Measurements from ENCODE around the gene ITPR2. TPM values are rescaled to one million over a fixed set of nuclear protein-coding genes. Genes with fewer than 3 reads are reported as not detected.

Gene ITPR2
- total RNA-seq, 1 experiment from 2014 or later = 19.2 TPM

DNA sequence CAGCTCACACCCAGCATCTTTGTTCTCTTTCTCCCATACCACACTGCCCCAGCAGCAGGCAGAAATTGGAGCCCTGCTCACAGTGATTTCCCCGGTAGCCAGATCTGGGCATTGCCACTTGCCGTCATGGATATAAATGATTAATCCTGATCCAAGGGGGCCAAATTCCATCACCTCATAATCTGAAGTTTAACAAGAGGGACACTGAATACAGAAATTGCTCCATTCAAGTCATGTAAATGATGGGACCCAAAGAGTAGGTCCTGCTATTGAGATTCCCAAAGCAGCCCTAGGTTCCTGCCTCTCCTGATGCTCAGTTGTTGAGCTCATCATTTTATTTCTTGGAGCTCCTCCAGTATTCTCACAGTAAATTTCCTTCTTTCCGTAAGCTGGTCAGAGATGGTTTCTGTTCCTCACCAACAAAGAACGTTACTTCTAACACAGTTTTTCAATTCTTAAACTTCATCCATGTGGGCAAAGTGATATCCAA, 11.7 kb downstream of the ITPR2 start:
- DNase-seq (ENCODE audit: low read depth) = no peak

DNA sequence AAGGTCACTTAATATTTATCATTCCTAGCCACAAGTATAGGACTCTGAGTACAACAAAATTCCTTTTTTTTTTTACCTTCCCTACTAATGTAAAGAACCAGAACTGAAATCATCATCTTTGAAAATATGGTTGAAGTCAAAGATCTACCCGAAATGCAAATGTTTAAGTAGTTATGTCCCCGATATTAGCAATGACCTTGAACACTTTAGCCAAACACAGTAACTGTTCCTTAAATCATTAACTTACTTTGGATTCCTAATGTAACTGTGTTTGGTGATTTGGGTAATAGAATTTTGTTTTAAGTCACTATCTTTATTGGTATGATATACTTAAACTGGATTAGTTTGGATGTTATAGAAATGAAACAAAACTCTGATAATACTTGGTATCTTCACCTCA, 14.4 kb downstream of the ITPR2 start:
- DNase-seq (ENCODE audit: low read depth) = no peak

DNA sequence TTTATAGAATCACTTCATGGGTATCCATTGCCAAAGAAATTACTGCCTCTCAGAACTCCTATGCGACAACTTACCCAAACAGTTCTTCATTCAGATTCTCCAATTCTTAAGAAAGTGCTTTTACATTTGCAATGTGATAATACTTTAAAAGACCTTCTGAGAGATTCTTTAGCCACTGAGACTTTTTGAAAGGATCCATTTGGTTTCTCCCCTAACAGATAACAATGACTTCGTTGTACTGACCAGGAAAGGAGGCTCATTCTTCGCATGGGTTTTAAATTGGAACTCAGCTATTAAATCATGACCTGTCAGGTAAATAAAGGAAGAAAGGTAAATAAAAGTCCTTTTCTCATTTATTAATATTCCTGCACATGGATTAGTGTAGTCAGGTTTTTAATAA, 14.8 kb downstream of the ITPR2 start:
- no peak for DNase-seq (ENCODE audit: low read depth)

GRCh38 chr12:26817183-26817591, 15.8 kb downstream of the ITPR2 start:
- no peak for DNase-seq (ENCODE audit: low read depth)

DNA sequence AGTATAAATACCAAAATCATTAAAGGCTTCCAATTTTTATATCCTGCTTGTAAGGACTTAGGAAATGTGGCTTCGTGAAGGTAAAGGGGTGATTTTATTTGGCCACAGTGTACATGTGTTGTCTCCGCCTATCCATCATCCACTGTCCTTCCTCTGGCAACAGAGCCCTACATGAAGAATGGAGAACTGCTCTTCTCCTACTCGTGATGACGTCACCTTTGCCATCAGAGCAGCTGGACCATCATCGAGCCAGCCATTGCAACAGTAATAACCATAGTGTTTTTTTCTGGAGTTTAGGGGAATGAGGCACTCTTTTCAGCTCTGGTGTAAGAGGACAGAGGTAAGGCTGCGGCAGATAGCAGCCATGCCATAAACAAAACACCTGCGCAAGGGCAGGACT, 19.2 kb downstream of the ITPR2 start:
- no peak for DNase-seq (ENCODE audit: low read depth)

DNA sequence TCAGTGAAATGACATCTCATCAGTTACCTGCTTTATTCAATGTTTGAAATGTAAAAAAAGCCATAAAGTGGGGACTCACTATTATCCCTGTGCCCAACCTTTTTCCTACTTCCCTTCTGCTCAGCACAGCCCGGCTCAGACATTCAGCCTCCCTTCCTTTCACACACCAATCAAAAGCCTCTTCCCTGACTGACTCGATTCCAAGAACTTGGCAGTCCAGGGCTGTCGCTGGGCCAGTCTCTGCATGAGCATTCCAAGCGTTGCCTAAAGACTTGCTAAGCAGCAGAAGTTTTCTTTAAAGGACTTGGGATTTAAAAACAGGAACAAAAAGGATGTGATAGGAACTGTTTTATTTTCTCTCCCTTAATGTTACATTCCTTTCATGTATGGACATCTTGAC, 22.7 kb downstream of the ITPR2 start:
- no peak for DNase-seq (ENCODE audit: low read depth)

- DNase-seq (ENCODE audit: low read depth) = no peak
Observed at GRCh38 chr12:26809611-26810285, 23.2 kb downstream of the ITPR2 start.

GRCh38 chr12:26808766-26809476, 24.1 kb downstream of the ITPR2 start:
- no peak for DNase-seq (ENCODE audit: low read depth)

- DNase-seq (ENCODE audit: low read depth) = no peak
Observed at GRCh38 chr12:26807292-26807691, 25.7 kb downstream of the ITPR2 start.

DNA sequence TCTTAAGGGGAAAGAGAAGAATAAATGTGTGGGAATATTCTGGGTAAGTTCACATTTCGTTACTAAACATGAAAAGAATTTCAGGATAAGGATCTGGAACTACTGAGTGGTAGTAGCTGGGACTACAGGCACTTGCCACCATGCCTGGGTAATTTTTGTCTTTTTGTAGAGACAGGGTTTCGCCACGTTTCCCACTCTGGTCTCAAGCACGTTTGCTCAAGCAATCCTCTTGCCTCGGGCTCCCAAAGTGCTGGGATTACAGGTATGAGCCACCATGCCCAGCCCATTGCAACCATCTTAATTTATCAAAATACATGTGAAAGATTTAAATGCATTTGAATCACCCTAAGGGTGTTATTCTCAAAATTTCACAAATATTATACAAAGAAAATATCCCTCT, 26.4 kb downstream of the ITPR2 start:
- no peak for DNase-seq (ENCODE audit: low read depth)

GRCh38 chr12:26805401-26805971, 27.5 kb downstream of the ITPR2 start:
- DNase-seq (ENCODE audit: low read depth) = no peak

DNA sequence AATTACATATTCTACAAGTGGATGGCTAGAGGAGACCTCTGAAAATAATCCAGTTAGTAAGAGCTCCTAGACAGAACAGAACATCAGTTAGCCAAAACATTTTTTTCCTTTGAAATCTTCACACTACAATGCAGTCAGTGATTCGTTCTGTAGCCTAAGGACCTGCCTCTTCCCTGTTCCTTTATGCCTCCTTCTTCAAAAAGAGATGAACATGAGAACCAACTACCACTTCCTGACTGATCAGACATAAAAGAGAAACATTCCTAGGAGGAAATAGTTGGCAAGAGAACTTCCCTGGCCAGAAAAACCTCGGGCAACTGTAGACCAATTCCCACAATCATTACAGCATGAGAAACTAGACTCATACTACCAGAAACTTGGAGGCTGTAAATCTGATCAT, 29.4 kb downstream of the ITPR2 start:
- DNase-seq (ENCODE audit: low read depth) = peak; percentile 41

DNA sequence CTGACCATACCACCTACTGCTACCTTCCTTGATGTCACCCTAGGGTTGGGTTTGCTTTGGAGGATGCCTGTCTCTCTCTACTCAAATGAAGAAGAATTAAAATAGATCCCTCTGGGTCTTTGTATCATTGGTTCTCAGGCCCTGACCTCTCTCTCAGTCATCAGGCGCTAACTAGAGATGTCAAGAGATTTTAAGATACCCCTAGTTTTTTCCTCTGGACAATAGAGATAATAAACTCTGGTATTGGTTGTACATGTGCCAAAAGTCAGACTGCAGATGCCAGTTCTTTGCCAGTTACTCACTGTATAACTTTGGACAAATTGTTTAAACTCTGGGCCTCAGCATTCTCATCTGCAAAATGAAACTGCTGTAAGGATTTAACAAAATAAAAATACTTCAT, 31.5 kb downstream of the ITPR2 start:
- DNase-seq (ENCODE audit: low read depth) = no peak

DNA sequence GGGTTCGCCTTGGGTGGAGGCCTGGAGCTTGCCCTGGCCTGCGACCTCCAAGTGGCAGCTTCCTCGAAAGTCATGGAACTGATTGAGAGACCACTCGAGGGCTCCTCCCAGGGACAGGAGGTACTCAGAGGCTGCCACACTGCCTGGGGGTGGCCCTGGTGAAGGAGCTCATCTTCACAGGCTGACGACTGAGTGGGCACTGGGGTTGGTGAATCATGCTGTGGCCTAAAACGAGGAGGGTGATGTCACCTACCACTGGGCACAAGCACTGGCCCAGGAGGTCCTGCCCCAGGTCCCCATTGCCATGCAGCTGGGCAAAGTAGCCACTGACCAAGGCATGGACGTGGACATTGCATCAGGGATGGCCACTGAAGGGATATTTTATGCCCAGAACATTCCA, 32.1 kb downstream of the ITPR2 start:
- no peak for DNase-seq (ENCODE audit: low read depth)

- DNase-seq (ENCODE audit: low read depth) = no peak
Observed at GRCh38 chr12:26800347-26800746, 32.6 kb downstream of the ITPR2 start.

DNA sequence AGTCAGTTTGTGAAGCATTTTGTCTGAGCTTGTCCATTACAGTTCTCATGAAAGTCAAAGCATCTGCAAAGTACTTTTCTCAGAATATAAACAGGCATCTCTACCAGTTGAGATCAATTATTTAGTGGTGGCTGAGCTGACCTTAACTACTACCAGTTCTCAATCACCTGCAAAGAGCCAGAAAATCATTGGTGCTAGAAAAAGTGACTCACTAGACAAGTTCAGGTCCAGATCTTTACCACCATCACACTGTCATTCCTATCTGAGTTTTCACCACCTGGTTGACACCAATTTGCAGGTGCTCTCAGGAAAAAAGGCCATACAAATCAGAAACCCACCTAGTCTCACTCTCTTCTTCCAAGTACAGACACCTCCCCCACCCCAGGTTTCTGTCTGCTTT, 33.3 kb downstream of the ITPR2 start:
- DNase-seq (ENCODE audit: low read depth) = no peak

DNA sequence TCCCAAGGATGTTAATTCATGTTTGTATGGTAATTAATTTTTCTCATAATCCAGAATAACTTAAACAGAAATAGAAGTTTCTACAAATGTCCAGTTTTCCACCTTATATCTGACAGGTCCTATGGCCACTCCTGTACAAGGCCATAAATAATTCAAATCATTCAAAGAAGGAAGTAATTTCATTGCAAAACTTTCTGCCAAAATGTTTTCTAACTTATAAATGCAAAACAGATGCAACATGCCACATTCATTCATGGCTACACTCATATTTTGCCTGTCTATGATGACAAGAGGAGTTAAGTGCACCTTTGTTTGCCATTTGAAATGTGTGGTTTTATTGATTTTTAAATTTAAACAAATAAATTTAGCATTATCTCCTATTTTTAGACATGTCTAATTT, 34.4 kb downstream of the ITPR2 start:
- DNase-seq (ENCODE audit: low read depth) = no peak

DNA sequence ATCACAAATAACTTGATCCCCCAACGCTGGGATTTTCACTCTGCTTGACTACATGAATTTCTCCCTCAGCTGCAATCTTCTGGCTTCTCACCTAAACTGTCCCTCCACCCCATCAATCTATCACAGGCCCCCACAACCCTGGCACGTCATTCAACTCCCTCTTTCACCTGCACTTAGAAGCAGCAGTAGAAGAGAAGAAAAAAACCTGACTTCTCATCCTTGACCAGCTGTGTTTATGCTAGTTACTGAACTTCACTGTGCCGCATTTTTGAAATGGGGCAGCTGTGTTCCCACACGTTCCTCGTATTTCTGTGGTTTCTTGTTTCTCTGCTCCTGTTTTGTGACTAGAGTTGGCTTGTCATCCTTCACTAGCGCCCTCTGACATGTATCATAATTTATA, 35.0 kb downstream of the ITPR2 start:
- no peak for DNase-seq (ENCODE audit: low read depth)

DNA sequence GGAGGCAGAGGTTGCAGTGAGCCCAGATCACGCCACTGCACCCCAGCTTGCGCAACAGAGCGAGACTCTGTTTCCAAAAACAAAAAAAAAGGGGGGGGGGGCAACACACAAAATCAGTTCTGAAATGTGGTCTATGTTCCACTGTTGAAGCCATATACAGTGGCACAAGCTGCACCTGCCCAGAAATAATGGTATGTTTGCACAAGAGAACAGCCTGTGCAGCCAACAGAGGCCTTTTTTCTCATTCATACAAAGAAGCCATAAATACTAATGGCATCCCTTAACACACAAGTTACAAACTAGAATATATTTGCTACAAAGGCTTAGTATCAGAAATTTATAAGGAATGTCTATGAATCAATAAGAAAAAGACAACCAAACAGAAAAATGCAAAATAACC, 37.1 kb downstream of the ITPR2 start:
- no peak for DNase-seq (ENCODE audit: low read depth)

GRCh38 chr12:26791301-26791791, 41.6 kb downstream of the ITPR2 start:
- no peak for DNase-seq (ENCODE audit: low read depth)

GRCh38 chr12:26790645-26790994, 42.4 kb downstream of the ITPR2 start:
- peak; percentile 21 for DNase-seq (ENCODE audit: low read depth)

- peak; percentile 61 for DNase-seq (ENCODE audit: low read depth)
Observed at GRCh38 chr12:26789731-26790644, 43.0 kb downstream of the ITPR2 start.

Data from Daoy (cell line).